Bronchial epithelial cell (primary cell): ENCODE measurements around the gene ACLY. TPM values are rescaled to one million over a fixed set of nuclear protein-coding genes. Genes with fewer than 3 reads are reported as not detected.

Experiments used
- DNase-seq: peaks from one replicate; pipeline ENCODE4 v3.0.0-alpha.2; 2010; ENCODE audit warnings: low read depth
- FAIRE-seq: peaks from 2 replicates; lab custom pipeline; 2011; peaks lifted over from hg19 to GRCh38; lab: Jason Lieb, UNC
- H3K27me3 ChIP-seq: 2 replicates; pipeline ENCODE4 v1.5.1; 2011; ENCODE audit warnings: low read length; ENCODE audit not compliant: control insufficient read depth, insufficient read depth
- H3K36me3 ChIP-seq: 2 replicates; pipeline ENCODE4 v1.5.1; 2011; ENCODE audit warnings: low read length; ENCODE audit not compliant: control insufficient read depth, insufficient read depth
- H3K4me3 ChIP-seq: 2 replicates; pipeline ENCODE4 v1.5.1; 2011; ENCODE audit warnings: mild to moderate bottlenecking, low read depth, low read length, control low read depth
- CTCF ChIP-seq: IDR thresholded peaks from 2 replicates; pipeline ENCODE4 v1.5.1; 2011; ENCODE audit warnings: mild to moderate bottlenecking, moderate library complexity, low read length, control low read depth, inconsistent platforms; ENCODE audit not compliant: insufficient read depth, severe bottlenecking
- total RNA-seq: library from RNA; depleted of rRNA; stranded (reverse); fragments of >200 nt; gene quantifications from 2 replicates; pipeline ENCODE4 v1.2.1, GENCODE V29; 2014

The ACLY gene
- total RNA-seq, 1 donor from 2014 or later = 121 TPM

GRCh38 chr17:41957031-41957868 is 38.5 kb upstream of the ACLY start:
- H3K36me3 ChIP-seq = no peaks in the 10 kb centered on the region
- no peaks in the 10 kb centered on the region for H3K27me3 ChIP-seq
- no peak overlapping the region for H3K4me3 ChIP-seq
- FAIRE-seq (no peak), DNase-seq (no peak)
- no peak for TF ChIP-seq CTCF

DNA sequence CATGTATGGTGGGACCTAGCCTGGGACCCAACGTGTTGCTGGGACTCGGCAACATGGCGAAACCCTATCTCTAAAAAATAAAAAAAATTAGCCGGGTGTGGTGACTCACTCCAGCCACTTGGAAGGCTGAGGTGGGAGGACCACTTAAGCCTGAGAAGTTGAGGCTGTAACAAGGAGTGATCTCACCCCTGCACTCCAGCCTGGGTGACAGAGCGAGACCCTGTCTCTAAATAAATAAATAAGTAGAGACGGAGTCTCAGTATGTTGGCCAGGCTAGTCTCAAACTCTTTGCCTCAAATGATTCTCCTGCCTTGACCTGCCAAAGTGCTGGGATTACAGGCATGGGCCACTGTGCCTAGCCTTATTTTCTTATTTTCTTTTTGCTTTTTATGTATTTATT is 37.8 kb upstream of the ACLY start:
- Histone ChIP-seq H3K36me3 (no peaks in the 10 kb centered on the region), H3K4me3 (no peak overlapping the region), H3K27me3 (no peaks in the 10 kb centered on the region)
- FAIRE-seq = no peak
- no peak for TF ChIP-seq CTCF
- no peak for DNase-seq

DNA sequence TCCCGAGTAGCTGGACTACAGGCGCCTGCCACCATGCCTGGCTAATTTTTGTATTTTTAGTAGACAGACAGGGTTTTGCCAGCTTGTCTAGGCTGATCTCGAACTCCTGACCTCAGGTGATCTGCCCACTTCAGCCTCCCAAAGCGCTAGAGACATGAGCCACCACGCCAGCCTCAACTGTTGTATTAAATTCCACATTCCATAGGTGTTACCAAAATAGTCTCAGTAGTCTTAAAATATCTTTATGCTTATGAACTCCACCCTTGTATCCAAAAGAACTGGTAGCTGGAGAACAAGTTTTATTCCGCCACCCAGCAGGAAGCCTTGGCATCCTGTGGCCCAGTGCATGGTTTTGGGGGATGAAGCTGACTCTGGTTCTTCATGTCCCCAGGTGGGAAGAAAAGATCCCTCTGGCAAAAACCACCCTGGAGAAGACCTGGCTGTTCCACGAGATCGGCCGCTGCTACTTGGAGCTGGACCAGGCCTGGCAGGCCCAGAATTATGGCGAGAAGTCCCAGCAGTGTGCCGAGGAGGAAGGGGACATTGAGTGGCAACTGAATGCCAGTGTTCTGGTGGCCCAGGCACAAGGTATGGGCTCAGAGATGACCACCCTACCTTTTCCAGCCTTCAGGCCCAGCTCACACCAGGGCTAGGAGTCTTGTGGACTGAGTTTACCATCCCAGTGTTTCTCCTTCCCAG is 30.2 kb upstream of the ACLY start:
- DNase-seq (no peak), FAIRE-seq (no peak)
- Histone ChIP-seq H3K36me3 (no peaks in the 10 kb centered on the region), H3K4me3 (no peak overlapping the region), H3K27me3 (no peaks in the 10 kb centered on the region)
- TF ChIP-seq CTCF = no peak

GRCh38 chr17:41944943-41945342 is 26.2 kb upstream of the ACLY start:
- Histone ChIP-seq H3K4me3 (no peak overlapping the region), H3K36me3 (no peaks in the 10 kb centered on the region), H3K27me3 (no peaks in the 10 kb centered on the region)
- no peak for TF ChIP-seq CTCF
- no peak for FAIRE-seq
- no peak for DNase-seq

DNA sequence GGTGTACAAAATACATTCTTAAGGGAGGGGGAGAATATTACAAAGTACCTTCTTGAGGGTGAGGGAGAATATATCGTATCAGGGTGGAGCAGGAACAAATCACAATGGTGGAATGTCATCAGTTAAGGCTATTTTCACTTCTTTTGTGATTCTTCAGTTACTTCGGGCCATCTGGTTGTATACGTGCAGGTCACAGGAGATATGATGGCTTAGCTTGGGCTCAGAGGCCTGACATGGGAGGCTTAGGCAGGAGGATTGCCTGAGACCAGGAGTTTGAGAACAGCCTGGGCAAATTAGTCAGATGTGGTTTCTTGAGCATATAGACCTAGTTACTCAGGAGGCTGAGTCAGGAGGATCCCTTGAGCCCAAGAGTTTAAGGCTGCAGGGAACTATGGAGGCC is 24.7 kb upstream of the ACLY start:
- H3K4me3 ChIP-seq = no peak overlapping the region
- TF ChIP-seq CTCF = no peak
- FAIRE-seq (no peak), DNase-seq (no peak)
- no peaks in the 10 kb centered on the region for H3K36me3 ChIP-seq
- H3K27me3 ChIP-seq = no peaks in the 10 kb centered on the region
